Activated CD8-positive, alpha-beta memory T cell treated with anti-CD3 and anti-CD28 coated beads, Interleukin-2, amount 50 U/mL, for 4 hours (primary cell): Measurements from ENCODE around the gene AKAP1.

Source experiments
- DNase-seq: peaks from one replicate; pipeline ENCODE4 v3.0.0-alpha.2; 2020

AKAP1 gene, protein sequence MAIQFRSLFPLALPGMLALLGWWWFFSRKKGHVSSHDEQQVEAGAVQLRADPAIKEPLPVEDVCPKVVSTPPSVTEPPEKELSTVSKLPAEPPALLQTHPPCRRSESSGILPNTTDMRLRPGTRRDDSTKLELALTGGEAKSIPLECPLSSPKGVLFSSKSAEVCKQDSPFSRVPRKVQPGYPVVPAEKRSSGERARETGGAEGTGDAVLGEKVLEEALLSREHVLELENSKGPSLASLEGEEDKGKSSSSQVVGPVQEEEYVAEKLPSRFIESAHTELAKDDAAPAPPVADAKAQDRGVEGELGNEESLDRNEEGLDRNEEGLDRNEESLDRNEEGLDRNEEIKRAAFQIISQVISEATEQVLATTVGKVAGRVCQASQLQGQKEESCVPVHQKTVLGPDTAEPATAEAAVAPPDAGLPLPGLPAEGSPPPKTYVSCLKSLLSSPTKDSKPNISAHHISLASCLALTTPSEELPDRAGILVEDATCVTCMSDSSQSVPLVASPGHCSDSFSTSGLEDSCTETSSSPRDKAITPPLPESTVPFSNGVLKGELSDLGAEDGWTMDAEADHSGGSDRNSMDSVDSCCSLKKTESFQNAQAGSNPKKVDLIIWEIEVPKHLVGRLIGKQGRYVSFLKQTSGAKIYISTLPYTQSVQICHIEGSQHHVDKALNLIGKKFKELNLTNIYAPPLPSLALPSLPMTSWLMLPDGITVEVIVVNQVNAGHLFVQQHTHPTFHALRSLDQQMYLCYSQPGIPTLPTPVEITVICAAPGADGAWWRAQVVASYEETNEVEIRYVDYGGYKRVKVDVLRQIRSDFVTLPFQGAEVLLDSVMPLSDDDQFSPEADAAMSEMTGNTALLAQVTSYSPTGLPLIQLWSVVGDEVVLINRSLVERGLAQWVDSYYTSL

DNA sequence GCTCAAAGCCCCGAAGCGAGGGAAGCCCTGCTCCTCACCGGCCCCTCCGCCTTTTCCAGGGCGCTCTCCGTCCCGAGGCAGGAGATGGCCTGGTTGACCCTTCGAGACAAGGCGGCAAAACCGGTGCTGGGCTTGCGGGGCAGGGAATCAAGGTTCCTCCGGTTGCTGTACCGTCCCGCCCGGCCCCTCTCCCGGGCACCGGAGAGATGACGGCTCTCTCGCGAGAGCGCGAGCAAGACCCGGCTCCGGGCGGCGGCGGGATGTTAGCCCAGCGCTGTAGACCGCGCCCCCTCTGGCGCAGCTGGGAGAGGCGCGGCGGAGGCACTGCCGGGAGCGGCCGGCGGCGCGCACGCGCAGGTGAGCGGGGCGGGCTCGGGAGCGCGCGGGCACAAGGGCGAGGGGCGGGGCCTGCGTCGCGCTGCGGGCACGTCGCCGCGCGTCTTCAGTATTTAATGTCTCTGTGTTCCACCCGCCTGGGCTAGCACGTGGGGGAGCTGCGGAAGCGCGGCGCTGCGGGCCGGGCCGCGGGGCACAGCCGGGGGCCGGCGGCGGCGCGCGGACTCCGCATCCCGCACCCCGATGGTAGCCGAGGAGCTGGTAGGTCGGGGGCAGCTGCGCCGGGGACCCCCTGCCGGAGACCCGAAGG, at the start of gene AKAP1:
Gene AKAP1 (plus strand): TSS at position 445 of the 646 bp plus-strand sequence. CDS start 20,219 bp downstream, outside the sequence.
- peak; percentile 96 for DNase-seq

- no peak for DNase-seq
Measured at GRCh38 chr17:57035971-57036481, 49.0 kb upstream of the AKAP1 start.

- DNase-seq = no peak
Measured at GRCh38 chr17:57037411-57037810, 47.6 kb upstream of the AKAP1 start.

- no peak for DNase-seq
Measured at GRCh38 chr17:57038486-57038885, 46.6 kb upstream of the AKAP1 start.

DNA sequence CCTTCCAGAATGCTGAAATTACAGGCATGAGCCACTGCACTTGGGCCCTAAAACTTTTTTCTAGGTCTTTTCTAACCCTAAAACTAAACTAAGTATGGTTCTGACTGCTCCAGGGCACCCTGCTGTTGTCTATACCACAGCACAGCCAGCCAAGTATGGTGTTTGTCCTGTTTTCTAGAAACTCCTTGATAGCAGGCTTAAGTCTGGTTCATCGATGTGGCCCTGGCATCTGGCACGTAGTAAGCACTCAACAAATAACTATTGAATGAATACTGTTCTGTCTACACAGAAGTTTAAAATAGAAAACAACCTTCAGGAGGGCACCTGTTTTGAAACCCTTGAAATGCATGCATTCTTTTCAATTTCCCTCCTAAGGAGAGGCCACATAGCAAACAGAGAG, 44.5 kb upstream of the AKAP1 start:
- DNase-seq = no peak

DNA sequence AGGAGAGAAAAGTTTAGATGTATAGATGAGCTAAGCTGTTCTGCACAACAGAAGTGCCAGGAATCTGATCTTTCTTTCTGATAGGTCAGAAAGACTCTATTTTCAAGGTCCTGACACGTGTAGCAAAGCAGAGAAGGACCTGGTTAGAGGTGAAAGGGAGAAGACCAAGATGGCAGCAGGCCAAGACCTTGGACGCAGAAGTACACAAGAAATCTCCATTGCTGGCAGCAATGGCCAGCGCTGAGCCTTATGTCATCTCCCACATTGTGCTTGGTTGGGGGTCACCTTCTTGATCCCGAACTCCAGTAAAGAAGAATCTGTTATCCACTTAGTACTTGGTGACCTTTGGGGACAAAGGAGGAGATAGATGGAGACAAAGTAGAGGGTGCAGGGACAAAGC, 41.8 kb upstream of the AKAP1 start:
- no peak for DNase-seq

GRCh38 chr17:57044976-57045867, 39.8 kb upstream of the AKAP1 start:
- DNase-seq = no peak

GRCh38 chr17:57045868-57046704, 39.0 kb upstream of the AKAP1 start:
- peak; percentile 35 for DNase-seq

DNA sequence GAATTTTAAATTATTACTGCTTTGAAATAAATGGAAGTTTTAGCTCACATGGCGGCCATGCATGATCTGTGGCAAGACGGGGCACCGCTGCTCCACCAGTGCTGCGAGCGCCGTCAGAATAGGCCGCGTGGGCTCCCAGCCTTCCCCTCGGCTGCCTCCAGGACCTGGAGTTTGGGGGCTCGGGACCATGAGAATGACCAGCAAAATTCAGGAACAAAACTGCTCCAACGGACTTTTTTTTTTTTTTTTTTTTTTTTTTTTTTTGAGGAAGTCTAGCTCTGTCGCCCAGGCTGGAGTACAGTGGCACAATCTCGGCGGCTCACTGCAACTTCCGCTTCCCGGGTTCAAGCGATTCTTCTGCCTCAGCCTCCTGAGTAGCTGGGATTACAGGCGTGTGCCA, 38.3 kb upstream of the AKAP1 start:
- no peak for DNase-seq

DNA sequence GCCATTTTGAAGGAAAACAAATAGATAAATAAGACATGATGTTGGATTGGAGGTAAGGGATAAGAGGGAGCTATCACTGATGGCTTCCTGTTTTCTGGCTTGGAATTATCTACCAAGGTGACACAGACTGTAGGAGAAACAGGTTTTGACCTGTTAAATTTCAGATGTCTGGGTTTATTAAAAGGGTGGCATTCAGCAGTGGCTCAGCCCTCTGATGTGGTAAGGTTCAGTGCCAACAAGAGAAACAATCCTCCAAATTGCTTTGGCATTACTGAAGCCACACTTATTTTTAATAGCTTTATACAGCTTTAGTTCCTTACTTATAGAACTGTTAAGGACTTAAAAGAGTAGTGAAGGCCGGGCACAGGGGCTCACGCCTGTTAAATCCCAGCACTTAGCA, 37.0 kb upstream of the AKAP1 start:
- DNase-seq = no peak

DNA sequence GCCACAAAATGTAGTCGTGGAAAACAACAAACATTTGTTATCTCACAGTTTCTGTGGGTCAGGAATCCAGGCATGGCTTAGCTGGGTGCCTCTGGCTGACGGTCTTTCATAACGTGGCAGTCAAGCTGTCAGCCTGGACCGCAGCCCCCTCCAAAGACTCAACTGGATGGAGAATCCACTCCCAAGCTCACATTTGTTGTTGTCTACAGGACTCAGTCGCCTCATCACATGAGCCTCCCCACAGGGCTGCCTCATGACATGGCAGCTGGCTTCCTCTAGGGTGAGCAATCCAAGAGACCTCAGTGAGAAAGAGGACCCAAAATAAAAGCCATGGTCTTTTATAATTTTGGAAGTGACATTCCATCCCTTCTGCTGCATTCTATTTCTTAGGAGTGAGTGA, 34.7 kb upstream of the AKAP1 start:
- no peak for DNase-seq

DNA sequence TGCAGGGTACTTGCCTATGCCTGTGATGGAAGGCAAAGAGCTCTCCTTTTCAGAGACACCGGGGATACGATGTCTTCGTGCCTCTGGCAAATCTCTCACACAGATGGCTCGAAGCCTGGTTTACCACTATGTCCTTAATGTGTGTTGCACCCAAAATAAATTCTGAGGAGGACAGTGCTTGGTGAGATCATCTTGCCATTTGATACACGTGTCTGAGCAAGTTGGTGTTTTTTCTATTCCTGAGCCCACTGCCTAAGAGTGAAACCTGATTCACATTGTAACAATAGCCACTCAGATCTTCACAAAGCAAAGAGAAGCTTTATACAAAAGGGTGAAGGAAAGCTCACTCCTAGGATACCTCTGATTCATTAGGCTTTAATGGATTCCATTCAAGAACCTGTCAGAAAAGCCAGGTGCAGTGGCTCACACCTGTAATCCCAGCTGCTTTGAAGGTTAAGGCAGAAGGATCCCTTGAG, 33.1 kb upstream of the AKAP1 start:
- no peak for DNase-seq

DNA sequence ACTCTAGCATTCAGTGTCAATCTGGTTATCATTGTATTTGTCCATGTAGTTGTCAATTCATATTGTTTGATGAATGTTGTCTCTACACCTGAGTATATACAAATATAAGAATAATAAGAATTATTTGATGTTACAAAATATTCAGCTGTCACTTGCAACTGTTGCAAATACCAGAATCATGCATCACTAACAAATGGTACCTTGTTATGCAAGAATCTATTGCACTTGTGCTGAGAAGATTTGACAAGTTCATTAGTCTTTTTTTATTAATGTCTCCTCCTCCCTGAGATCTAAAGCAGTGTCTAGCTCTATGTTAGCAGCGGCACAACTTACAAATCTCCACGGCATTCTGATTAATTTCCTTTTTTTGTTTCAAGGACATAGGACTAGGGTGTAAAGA, 22.2 kb upstream of the AKAP1 start:
- no peak for DNase-seq

DNA sequence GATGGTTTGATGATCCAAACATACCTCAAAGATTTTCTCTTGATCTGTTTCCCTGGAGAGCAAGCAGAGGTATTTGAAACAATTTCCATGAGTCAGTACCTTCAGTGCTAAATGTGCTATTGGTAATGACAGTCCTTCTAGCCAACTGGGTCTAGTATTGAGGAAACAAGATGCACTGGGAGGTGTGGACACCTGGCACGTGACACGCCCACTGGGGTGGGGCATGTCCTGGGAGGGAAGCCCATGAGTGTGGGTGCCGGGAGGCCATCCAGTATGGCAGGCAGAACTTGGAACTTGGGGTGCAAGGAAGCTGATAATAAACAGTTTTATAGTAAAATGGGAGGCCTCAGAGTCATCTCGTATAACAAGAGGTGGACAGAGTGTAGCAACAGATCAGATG, 17.9 kb upstream of the AKAP1 start:
- no peak for DNase-seq

DNA sequence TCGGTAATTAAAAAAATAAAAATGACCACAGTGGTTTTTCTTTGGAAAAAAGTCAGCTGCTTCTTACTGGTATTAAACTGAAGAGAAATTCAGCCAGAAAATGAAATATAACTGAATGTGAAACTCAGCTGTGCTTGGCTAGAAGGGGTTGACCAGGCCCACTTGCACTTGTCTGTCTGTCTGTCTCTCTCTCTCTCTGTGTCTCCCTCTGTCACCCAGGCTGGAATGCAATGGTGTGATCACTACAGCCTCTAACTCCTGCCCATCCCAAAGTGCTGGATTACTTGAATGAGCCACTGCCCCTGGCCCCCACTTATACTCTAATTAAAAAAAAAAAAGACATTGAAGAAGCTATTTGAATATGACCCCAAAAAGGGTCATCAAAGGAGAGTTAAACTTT, 17.3 kb upstream of the AKAP1 start:
- DNase-seq = no peak

GRCh38 chr17:57068222-57068658, 16.8 kb upstream of the AKAP1 start:
- DNase-seq = no peak

- DNase-seq = no peak
Measured at GRCh38 chr17:57068707-57069106, 16.3 kb upstream of the AKAP1 start.

DNA sequence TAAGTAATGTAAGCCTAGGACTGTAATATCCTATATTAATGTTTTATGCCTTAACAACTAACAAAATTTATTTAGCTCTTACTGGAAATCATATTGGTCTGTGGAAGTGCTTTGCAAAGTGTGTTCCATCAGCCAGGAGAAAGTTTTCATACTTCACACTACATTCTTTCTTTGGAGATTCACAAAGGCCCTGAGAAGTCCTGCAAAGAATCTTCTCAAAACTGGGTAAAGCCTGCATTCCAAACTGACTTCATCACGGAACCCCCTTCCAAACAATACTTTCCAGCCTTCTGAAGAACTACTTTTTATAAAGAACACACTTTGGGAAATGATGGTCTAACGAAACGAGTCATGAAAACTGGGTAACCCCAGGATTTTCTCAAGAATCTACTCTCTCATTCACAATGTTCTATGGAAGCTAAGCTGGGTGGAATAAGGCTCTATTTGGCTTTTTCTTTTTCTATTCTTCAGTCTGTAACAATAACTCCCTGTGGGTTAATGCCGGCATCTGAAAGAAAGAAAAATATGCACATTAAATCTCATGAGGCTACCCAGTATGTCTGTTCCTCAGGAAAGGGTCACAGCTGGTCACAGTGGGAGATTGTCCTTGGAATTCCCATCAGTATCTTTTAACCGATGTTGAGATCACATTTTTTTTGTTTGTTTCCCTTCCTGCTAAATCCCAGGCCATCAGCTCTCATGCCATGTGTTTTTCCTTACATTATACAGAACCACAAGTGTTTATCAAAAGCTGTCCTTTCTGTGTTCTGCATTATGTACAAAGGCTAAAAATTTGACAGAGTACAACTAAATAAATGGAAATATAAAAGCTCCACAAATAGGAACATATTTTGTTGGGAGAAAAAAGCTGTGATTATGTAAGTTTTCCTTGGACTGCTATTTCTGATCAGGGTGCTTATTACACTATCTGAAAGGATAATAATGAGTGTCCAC, 12.8 kb upstream of the AKAP1 start:
- DNase-seq = no peak

GRCh38 chr17:57073626-57074025, 11.4 kb upstream of the AKAP1 start:
- no peak for DNase-seq

DNA sequence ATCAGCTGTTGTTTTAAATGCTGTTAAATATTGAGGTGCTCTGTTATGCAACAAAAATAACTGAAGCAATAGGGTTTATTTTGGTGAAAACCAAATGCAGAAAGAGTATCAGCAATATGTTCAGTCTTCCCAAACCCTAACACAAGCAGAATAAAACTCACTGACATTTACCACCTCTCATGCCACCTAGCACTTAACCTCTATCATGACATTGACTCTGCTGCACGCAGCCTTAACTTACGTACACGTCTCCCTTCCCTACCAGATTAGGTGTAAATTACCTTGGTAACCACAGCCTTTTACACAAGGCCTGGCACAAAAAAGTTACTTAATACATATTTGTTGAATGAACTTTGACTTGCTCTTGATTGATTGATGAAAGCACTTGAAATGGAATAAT, 9.9 kb upstream of the AKAP1 start:
- no peak for DNase-seq
